Stomach (tissue), 4 donors: ENCODE measurements around the gene CHRNA7.
"Not testable (repeated sequence)": the region's sequence is repeated elsewhere in the genome, so short reads cannot be mapped to it uniquely, and the experiment has no call there.

Experiments used
- EP300 ChIP-seq: sonication (generic); formaldehyde crosslinking; IDR thresholded peaks from one replicate; pipeline ENCODE4 v1.6.1; 2017; ENCODE audit warnings: antibody characterized with exemption
- POLR2A ChIP-seq, 4 donors: fragments of 450-650 bp; IDR thresholded peaks; one replicate each; pipeline ENCODE4 v1.6.1; 2016; ENCODE audit warnings: antibody characterized with exemption in 4 of 4, control low read depth in 2 of 4, mild to moderate bottlenecking in 1 of 4, moderate library complexity in 1 of 4

- not testable (repeated sequence) for TF ChIP-seq EP300; POLR2A (IDR thresholded peaks at IDR 0.05)
These were observed 150.3 kb downstream of the CHRNA7 start for GRCh38 chr15:32180579-32180978.
